Measurements from ENCODE around the gene COL7A1.

The COL7A1 gene

DNA sequence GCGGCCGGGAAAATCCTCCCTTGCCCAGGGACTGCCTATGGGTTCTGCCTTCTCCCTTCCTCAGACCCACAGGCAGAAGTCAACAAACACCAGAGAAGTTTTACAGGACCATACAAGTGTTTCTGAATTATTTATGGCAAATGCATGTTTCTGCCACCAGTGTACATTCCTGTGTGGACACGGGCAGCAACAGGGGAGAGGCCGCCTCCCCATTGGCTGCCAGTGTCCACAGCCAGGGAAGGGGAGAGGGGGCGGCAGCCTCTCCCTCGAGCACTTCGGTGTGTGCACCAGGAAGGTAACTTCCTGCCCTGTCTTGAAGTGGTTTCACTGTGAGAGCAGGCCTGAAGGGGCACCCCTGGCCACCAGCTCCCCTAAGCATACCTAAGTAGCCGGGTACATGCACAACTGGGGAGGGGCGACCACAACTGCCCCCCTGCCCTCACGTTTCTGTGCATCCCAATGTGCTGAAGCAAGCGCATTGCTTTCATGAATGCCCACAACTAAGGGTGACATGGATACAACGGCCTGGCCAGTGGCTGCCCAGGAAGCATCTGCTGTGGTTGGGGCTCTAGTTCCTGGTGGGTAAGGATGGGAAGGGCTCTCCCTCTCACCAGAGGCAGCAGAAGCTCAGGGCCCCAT is 76.4 kb downstream of the COL7A1 start:
- H2AFZ ChIP-seq (ENCODE audit: low read depth, low read length): no peak overlapping the region
- no peak for DNase-seq
- no peak overlapping the region for H3K4me3 ChIP-seq (ENCODE audit: low read depth in 1 of 2, low read length in 2 of 2)
- no peaks in the 10 kb centered on the region for H3K79me2 ChIP-seq (ENCODE audit: insufficient read depth, low read length)
- H3K4me2 ChIP-seq (ENCODE audit: insufficient read depth, low read length): no peak overlapping the region
- H3K27ac ChIP-seq (ENCODE audit: low read length): no peak overlapping the region
- H4K20me1 ChIP-seq (ENCODE audit: insufficient read depth, low read length): peaks cover 24% of the 10 kb centered on the region
- H3K36me3 ChIP-seq (ENCODE audit: insufficient read depth, low read length): no peaks in the 10 kb centered on the region
- TF ChIP-seq, protein P1, sequence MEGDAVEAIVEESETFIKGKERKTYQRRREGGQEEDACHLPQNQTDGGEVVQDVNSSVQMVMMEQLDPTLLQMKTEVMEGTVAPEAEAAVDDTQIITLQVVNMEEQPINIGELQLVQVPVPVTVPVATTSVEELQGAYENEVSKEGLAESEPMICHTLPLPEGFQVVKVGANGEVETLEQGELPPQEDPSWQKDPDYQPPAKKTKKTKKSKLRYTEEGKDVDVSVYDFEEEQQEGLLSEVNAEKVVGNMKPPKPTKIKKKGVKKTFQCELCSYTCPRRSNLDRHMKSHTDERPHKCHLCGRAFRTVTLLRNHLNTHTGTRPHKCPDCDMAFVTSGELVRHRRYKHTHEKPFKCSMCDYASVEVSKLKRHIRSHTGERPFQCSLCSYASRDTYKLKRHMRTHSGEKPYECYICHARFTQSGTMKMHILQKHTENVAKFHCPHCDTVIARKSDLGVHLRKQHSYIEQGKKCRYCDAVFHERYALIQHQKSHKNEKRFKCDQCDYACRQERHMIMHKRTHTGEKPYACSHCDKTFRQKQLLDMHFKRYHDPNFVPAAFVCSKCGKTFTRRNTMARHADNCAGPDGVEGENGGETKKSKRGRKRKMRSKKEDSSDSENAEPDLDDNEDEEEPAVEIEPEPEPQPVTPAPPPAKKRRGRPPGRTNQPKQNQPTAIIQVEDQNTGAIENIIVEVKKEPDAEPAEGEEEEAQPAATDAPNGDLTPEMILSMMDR (IDR thresholded peaks at IDR 0.05; ENCODE audit: borderline replicate concordance, extremely low read depth, low read length, poor library complexity, severe bottlenecking): no peak
- no peak for TF ChIP-seq EZH2 (IDR thresholded peaks at IDR 0.05; ENCODE audit: borderline replicate concordance, low read depth, low read length, severe bottlenecking)
- no peaks in the 10 kb centered on the region for H3K27me3 ChIP-seq (ENCODE audit: insufficient read depth, low read length, poor library complexity)
- ATAC-seq (ENCODE audit: insufficient read depth, low read depth): no peak
- peaks cover 13% of the 10 kb centered on the region for H3K4me1 ChIP-seq (ENCODE audit: insufficient read depth, low read length)
- no peak overlapping the region for H3K9ac ChIP-seq (ENCODE audit: low read depth, low read length)
- H3K9me3 ChIP-seq (ENCODE audit: insufficient read depth, low read length, severe bottlenecking): no peaks in the 10 kb centered on the region

DNA sequence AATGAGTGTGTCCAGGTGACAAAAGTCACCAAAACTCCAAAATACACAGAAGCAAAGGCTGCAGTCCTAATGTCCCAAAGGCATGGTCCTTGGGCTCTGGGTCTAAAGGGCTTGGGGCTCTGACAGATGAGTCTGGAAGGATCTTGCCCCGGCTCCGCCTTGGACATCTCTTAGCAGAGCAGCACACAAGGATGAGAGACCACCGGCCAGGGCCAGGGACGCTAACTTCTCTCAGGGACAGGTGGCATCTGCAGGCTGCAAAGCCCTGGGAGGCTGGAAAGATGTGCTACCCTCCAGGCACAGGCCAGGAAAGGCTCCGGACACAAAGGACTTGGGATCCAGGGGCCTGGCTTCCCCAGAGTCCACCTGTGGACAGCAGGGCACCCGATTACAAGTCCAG is 77.1 kb downstream of the COL7A1 start:
- Histone ChIP-seq H3K9me3 (ENCODE audit: insufficient read depth, low read length, severe bottlenecking) (no peaks in the 10 kb centered on the region), H3K36me3 (ENCODE audit: insufficient read depth, low read length) (no peaks in the 10 kb centered on the region), H3K79me2 (ENCODE audit: insufficient read depth, low read length) (no peaks in the 10 kb centered on the region), H3K27me3 (ENCODE audit: insufficient read depth, low read length, poor library complexity) (no peaks in the 10 kb centered on the region), H2AFZ (ENCODE audit: low read depth, low read length) (no peak overlapping the region), H3K9ac (ENCODE audit: low read depth, low read length) (no peak overlapping the region), H3K4me3 (ENCODE audit: low read depth in 1 of 2, low read length in 2 of 2) (no peak overlapping the region), H4K20me1 (ENCODE audit: insufficient read depth, low read length) (peaks cover 24% of the 10 kb centered on the region), H3K4me1 (ENCODE audit: insufficient read depth, low read length) (peaks cover 13% of the 10 kb centered on the region), H3K4me2 (ENCODE audit: insufficient read depth, low read length) (no peak overlapping the region), H3K27ac (ENCODE audit: low read length) (no peak overlapping the region)
- no peak for DNase-seq
- no peak for ATAC-seq (ENCODE audit: insufficient read depth, low read depth)
- TF ChIP-seq, protein P1 (IDR thresholded peaks at IDR 0.05; ENCODE audit: borderline replicate concordance, extremely low read depth, low read length, poor library complexity, severe bottlenecking): no peak
- TF ChIP-seq EZH2 (IDR thresholded peaks at IDR 0.05; ENCODE audit: borderline replicate concordance, low read depth, low read length, severe bottlenecking): no peak

DNA sequence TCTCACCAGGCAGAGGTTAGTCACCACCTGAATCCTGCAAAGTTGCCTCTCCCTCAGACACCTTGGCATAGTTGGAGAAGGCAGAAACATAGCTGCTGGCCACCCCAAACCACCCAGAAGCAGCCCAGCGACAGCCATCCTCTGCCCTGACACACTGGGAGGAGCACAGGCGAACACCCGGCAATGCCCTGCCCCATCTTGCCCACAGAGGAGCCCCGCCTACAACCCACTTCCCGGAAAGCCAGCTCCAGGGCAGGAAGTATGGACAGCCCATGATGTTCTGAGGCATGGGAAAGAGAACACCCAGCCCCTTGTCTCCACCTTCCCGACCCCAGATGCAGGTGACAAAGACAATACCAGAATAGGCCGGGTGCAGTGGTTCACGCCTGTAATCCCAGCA is 78.6 kb downstream of the COL7A1 start:
- no peak overlapping the region for H2AFZ ChIP-seq (ENCODE audit: low read depth, low read length)
- no peak overlapping the region for H3K9ac ChIP-seq (ENCODE audit: low read depth, low read length)
- no peak overlapping the region for H3K4me3 ChIP-seq (ENCODE audit: low read depth in 1 of 2, low read length in 2 of 2)
- TF ChIP-seq EZH2 (IDR thresholded peaks at IDR 0.05; ENCODE audit: borderline replicate concordance, low read depth, low read length, severe bottlenecking): no peak
- TF ChIP-seq, protein P1 (IDR thresholded peaks at IDR 0.05; ENCODE audit: borderline replicate concordance, extremely low read depth, low read length, poor library complexity, severe bottlenecking): no peak
- ATAC-seq (ENCODE audit: insufficient read depth, low read depth): peak; percentile 29; the same call in 2 of the 3 replicates
- peaks cover 1% of the 10 kb centered on the region for H3K27me3 ChIP-seq (ENCODE audit: insufficient read depth, low read length, poor library complexity)
- peaks cover 13% of the 10 kb centered on the region for H3K4me1 ChIP-seq (ENCODE audit: insufficient read depth, low read length)
- H3K27ac ChIP-seq (ENCODE audit: low read length): no peak overlapping the region
- peak; percentile 48 for DNase-seq
- H3K9me3 ChIP-seq (ENCODE audit: insufficient read depth, low read length, severe bottlenecking): no peaks in the 10 kb centered on the region
- H3K36me3 ChIP-seq (ENCODE audit: insufficient read depth, low read length): no peaks in the 10 kb centered on the region
- H3K79me2 ChIP-seq (ENCODE audit: insufficient read depth, low read length): no peaks in the 10 kb centered on the region
- peaks cover 24% of the 10 kb centered on the region for H4K20me1 ChIP-seq (ENCODE audit: insufficient read depth, low read length)
- H3K4me2 ChIP-seq (ENCODE audit: insufficient read depth, low read length): no peak overlapping the region
